ENCODE results near the gene REEP5. TPM values are rescaled to one million over a fixed set of nuclear protein-coding genes. Genes with fewer than 3 reads are reported as not detected.
"Not testable (repeated sequence)": the region's sequence is repeated elsewhere in the genome, so short reads cannot be mapped to it uniquely, and the experiment has no call there.

REEP5 gene
- polyA plus RNA-seq (ENCODE audit: insufficient read length in 4 of 4): 100 to 1,000 TPM; 113 to 134 (median 129) TPM

- peak; percentile 61 to 66 (median 65) for DNase-seq (ENCODE audit: low read depth in 4 of 4, low spot score in 3 of 4)
Measured at GRCh38 chr5:112921833-112922817, at the start of gene REEP5. Gene REEP5, minus strand, starts transcription at chr5:112922227. Its CDS starts 37 bp downstream, at chr5:112922190.

- no peak for DNase-seq (ENCODE audit: low read depth in 4 of 4, low spot score in 3 of 4)
Measured at GRCh38 chr5:112971276-112971675, 49.2 kb upstream of the REEP5 start.

- DNase-seq (ENCODE audit: low read depth in 4 of 4, low spot score in 3 of 4): no peak
Measured at GRCh38 chr5:112968411-112969106, 46.5 kb upstream of the REEP5 start.

GRCh38 chr5:112967520-112968083 lies 45.6 kb upstream of the REEP5 start:
- no peak for DNase-seq (ENCODE audit: low read depth in 4 of 4, low spot score in 3 of 4)

- DNase-seq (ENCODE audit: low read depth in 4 of 4, low spot score in 3 of 4): no peak
Measured at GRCh38 chr5:112965733-112966306, 43.8 kb upstream of the REEP5 start.

GRCh38 chr5:112963374-112963733 lies 41.3 kb upstream of the REEP5 start:
- not testable (repeated sequence) for DNase-seq (ENCODE audit: low read depth in 4 of 4, low spot score in 3 of 4)

GRCh38 chr5:112960863-112961504 lies 39.0 kb upstream of the REEP5 start:
- no peak for DNase-seq (ENCODE audit: low read depth in 4 of 4, low spot score in 3 of 4)

GRCh38 chr5:112960315-112960714 lies 38.3 kb upstream of the REEP5 start:
- no peak for DNase-seq (ENCODE audit: low read depth in 4 of 4, low spot score in 3 of 4)

- not testable (repeated sequence) for DNase-seq (ENCODE audit: low read depth in 4 of 4, low spot score in 3 of 4)
Measured at GRCh38 chr5:112959872-112960271, 37.8 kb upstream of the REEP5 start.

- no peak for DNase-seq (ENCODE audit: low read depth in 4 of 4, low spot score in 3 of 4)
Measured at GRCh38 chr5:112958093-112959088, 36.4 kb upstream of the REEP5 start.

- DNase-seq (ENCODE audit: low read depth in 4 of 4, low spot score in 3 of 4): no peak
Measured at GRCh38 chr5:112957036-112957808, 35.2 kb upstream of the REEP5 start.

- DNase-seq (ENCODE audit: low read depth in 4 of 4, low spot score in 3 of 4): no peak
Measured at GRCh38 chr5:112956606-112957005, 34.6 kb upstream of the REEP5 start.

- no peak for DNase-seq (ENCODE audit: low read depth in 4 of 4, low spot score in 3 of 4)
Measured at GRCh38 chr5:112951124-112951702, 29.2 kb upstream of the REEP5 start.

- DNase-seq (ENCODE audit: low read depth in 4 of 4, low spot score in 3 of 4): no peak
Measured at GRCh38 chr5:112948458-112948857, 26.4 kb upstream of the REEP5 start.

GRCh38 chr5:112940670-112941069 lies 18.6 kb upstream of the REEP5 start:
- DNase-seq (ENCODE audit: low read depth in 4 of 4, low spot score in 3 of 4): no peak

GRCh38 chr5:112938286-112938685 lies 16.3 kb upstream of the REEP5 start:
- DNase-seq (ENCODE audit: low read depth in 4 of 4, low spot score in 3 of 4): no peak

- DNase-seq (ENCODE audit: low read depth in 4 of 4, low spot score in 3 of 4): no peak
Measured at GRCh38 chr5:112935675-112936074, 13.6 kb upstream of the REEP5 start.

GRCh38 chr5:112934366-112934663 lies 12.3 kb upstream of the REEP5 start:
- DNase-seq (ENCODE audit: low read depth in 4 of 4, low spot score in 3 of 4): no peak

All from right renal pelvis (tissue), 4 donors.